Amniotic epithelial cell (primary cell): ENCODE measurements around the gene SHROOM2.
"Not testable (repeated sequence)": the region's sequence is repeated elsewhere in the genome, so short reads cannot be mapped to it uniquely, and the experiment has no call there.

Experiments used
- DNase-seq: peaks from one replicate; pipeline ENCODE4 v3.0.0-alpha.2; 2010; ENCODE audit warnings: low read depth

Gene SHROOM2, protein sequence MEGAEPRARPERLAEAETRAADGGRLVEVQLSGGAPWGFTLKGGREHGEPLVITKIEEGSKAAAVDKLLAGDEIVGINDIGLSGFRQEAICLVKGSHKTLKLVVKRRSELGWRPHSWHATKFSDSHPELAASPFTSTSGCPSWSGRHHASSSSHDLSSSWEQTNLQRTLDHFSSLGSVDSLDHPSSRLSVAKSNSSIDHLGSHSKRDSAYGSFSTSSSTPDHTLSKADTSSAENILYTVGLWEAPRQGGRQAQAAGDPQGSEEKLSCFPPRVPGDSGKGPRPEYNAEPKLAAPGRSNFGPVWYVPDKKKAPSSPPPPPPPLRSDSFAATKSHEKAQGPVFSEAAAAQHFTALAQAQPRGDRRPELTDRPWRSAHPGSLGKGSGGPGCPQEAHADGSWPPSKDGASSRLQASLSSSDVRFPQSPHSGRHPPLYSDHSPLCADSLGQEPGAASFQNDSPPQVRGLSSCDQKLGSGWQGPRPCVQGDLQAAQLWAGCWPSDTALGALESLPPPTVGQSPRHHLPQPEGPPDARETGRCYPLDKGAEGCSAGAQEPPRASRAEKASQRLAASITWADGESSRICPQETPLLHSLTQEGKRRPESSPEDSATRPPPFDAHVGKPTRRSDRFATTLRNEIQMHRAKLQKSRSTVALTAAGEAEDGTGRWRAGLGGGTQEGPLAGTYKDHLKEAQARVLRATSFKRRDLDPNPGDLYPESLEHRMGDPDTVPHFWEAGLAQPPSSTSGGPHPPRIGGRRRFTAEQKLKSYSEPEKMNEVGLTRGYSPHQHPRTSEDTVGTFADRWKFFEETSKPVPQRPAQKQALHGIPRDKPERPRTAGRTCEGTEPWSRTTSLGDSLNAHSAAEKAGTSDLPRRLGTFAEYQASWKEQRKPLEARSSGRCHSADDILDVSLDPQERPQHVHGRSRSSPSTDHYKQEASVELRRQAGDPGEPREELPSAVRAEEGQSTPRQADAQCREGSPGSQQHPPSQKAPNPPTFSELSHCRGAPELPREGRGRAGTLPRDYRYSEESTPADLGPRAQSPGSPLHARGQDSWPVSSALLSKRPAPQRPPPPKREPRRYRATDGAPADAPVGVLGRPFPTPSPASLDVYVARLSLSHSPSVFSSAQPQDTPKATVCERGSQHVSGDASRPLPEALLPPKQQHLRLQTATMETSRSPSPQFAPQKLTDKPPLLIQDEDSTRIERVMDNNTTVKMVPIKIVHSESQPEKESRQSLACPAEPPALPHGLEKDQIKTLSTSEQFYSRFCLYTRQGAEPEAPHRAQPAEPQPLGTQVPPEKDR (N-terminal part only)

DNA sequence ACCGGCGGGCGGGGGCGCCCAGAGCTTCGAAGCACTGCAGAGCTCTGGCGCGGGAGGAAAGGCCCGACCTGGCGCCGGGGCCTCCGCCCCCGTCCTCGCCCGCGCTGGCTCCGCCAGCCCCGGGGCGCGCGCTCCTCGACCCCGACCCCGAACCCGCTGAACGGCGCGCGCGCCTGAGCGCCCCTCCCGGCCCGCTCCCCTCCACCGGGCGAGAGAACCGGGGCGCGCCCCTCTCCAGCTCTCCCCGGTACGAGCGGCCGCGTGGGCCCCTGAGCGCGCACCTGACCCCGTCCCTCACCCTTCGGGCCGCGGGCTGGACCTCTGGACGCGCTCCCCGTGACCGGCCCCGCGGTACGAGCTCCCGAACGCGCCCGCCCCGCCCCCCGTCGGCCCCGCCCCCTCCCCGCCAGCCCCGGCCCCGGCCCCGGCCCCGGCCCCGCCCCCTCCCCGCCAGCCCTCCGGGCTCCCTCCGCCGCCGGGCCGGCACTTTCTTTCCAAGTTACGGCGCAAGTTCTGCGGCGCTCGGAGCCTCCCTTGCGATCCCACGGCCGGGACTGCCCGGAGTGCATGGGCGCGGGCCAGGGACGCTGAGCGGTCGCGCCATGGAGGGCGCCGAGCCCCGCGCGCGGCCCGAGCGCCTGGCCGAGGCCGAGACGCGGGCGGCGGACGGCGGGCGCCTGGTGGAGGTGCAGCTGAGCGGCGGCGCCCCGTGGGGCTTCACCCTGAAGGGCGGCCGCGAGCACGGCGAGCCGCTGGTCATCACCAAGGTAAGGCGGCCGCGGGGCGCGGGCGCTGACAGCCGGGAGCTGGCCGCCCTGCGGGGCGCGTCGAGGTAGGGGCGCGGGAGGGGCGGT, at the start of gene SHROOM2:
Gene SHROOM2 (plus strand): TSS at position 486 of the 854 bp plus-strand sequence. CDS start 117 bp downstream, at position 603.
- no peak for DNase-seq

DNA sequence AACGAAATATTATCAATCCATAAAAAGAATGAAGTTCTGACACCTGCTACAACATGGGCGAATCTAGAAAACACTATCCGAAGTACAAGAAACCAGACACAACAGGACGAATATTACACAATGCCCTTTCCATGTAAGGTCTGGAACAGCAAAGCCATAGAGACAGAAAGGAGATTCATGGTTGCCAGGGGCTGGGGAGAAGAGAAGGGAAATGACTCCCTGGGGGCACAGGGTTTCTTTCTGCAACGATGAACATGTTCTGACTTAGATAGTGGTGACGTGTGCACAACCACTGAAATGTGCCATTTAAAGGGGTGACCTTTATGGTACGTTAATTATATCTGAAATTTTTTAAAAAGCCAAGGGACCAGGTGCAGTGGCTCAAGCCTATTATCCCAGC, 48.9 kb upstream of the SHROOM2 start:
- DNase-seq: peak; percentile 63

DNA sequence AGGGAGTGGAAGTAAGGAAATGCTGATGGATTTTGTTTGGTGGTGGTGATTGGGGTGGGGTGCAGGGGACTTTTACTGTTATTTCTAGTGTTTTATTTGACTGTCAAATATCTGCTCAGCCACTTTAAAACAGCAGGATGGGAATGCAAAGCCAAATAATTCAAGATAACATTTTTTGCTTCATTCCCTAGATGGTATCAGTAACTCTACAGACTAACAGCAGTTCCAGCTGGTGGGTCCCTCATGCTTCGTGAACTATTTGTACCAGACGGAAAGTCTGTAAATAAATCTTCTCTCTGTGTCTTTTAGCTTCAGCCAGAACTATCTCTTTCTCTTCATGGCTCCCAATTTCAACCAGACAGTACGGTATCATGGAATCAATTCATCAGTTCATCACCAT, 48.1 kb upstream of the SHROOM2 start:
- DNase-seq: peak; percentile 53

DNA sequence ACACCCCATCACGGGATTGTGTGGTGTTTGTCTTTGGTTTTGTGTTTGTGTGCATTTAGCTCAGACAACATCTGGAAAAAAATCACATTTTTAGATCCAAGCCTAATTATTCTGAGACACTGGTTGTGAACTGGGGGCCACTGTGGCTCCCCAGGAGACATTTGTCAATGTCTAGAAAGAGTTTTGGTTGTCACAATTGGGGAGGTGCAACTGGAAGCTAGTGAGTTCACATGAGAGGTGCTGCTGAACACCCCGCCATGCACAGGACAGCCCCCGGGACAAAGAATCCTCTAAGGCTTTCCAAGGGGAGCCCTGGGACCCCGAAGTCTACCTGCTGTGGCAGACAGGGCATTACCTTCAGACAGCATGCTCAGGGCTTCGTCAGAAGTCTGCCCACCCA, 47.1 kb upstream of the SHROOM2 start:
- no peak for DNase-seq

DNA sequence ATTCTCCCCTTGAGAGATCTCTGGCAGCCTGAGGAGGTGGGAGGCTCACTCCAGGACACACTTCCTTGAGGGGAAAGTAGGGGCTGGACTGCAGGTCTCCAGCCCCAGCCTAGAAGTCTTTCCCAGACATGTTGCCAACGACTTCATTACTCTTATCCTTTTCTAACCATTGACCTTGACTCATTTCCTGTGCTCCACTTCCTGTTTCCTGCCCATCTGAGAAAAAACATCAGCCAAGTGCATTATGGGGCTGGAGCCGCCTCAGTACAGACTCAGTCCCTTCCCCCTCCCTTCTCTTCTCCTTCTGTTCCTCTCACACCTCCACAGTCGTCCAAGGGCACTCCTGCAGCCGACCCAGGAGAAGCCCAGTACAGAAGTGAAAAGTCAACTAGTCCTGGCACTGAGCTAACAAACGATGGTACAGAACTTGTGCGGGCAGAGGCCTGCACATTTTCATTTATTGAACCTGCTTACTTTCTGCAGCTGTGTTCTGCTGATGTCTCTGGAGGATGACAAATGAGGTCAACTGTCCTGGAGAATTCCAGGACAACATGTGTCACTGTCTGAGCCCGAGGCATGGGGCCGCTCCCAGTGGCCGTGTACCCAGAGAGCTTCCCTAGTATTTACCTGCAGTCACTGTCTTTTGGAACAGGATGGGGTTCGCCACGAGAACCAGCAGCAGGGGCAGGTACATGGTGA, 40.7 kb upstream of the SHROOM2 start:
- DNase-seq: peak; percentile 65

DNA sequence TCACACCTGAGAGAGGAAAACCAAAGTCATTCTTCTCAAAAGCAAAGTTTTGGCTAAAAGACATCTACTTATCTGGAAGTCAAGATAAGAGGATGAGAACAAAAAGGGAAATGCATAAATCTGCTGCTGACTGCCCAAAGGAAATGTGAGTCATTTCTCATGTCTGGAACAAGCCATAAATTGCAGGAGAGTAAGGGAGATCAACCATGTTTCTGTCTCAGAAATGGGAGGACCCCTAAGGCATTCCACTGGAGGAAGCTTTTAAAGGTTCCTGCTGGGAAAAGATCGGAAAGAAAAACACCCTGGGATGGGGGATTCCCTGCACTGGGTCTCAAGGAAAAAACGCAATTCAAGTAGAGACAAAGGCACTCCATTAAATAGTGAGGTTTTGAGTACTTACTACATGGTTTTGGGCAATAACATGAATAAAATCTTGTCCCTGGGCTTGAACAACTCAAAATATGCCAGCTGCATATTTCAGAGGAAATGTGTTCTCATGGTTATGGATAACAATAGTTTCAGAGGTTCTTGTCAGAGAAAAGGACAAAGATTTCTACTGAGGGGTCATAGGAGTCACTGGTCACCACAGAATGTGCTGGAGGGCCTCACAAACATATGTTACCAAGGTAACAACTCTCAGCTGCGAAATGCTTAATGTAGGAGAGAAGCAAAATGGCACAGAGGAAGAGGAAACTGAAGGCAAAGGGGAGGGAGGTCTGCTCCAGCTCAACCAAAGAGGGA, 39.9 kb upstream of the SHROOM2 start:
- DNase-seq: peak; percentile 88

DNA sequence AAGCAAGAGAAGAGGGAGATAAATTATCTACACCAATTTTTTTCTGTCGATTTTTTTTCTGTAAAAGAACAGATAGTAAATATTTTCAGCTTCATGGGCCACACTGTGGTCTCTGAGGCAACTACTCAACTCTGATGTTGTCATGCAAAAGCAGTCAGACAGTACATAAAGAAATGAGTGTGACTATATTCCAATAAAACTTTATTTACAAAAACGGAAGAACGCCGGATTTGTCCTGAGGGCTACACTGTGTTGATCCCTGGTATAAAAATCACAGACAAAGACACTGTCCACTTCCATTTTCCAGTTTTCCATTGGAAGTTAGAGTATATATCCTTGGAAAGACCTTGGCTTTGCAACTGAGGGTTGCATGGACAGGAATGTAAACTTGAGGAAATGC, 38.6 kb upstream of the SHROOM2 start:
- DNase-seq: no peak

DNA sequence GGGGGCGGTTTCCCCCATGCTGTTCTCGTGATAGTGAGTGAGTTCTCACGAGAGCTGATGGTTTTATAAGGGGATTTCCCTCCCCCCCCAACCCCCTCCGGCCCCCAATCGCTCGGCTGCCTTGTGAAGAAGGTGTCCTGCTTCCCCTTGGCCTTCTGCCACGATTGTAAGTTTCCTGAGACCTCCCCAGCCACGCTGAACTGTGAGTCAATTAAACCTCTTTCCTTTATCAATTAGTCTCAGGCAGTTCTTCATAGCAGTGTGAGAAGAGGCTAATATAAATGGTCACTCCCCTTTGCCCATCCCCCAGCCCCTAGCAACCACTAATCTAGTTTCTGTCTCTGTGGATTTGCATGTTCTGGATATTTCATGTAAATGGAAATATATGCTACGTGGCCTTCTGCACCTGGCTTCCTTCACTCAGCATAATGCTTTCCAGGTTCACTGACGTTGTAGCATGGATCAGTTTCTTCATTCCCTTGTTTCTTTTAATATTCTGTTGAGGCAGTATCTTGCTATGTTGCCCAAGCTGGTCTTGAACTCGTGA, 37.0 kb upstream of the SHROOM2 start:
- DNase-seq: no peak

DNA sequence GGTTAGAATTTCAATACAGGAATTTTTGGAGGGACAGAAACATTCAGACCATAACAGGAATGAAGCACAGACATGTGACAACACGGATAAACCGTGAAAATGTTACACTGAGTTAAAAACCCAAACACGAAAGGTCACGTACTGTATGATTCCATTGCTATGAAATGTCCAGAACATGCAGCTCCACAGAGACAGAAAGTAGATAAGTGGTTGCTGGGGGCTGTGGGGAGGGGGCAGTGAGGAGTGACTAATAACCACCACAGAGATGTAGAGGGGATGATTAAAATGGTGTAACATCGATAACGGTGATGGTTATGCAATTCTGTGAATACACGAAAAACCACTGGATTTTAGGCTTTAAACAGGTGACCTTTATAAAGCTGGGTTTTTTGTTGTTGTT, 28.9 kb upstream of the SHROOM2 start:
- peak; percentile 89 for DNase-seq

DNA sequence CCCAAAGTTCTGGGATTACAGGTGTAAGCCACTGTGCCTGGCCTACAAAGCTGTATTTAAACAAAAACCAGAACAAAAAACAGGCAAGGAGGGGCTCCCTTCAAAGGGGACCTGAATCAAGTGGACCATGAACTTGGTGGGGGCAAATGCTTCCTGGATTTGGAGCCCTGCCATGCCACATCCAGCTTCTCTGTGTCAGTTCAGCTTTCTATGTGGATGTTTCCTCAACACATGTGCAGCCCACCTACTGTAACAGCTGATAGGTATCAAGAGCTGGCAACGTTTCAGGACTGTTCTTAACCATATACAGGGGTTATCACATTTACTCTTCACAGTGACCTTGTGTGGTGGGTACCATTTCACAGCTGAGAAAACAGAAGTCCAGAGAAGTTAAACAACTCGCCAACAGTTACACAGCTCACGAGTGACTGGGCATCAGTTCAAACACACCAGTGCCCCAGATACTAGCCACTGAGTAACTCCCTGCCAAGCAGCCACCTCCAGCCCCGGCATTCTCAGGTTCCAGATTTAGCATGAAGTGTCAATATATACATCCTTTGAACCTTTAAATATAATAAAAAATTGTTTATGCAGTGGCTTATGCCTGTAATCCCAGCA, 28.1 kb upstream of the SHROOM2 start:
- no peak for DNase-seq

DNA sequence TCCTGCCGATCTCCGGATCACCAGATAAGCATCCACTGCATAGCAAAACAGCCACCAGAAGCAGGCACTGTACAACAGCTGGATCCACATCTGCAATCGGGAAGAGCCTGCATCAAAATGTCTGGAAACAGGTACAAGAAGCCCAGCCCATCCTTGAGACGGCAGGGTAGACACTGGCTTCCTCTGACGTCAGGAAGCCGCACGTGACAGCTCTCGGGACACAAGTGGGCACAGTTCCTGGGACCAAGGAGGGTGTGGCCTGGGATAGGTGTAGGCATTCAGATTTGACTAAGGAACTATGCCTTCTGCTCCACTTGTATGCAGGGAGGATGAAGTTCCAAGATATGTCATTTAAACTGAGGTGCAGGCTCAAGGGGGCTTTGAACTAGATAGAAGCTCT, 26.9 kb upstream of the SHROOM2 start:
- DNase-seq: no peak

DNA sequence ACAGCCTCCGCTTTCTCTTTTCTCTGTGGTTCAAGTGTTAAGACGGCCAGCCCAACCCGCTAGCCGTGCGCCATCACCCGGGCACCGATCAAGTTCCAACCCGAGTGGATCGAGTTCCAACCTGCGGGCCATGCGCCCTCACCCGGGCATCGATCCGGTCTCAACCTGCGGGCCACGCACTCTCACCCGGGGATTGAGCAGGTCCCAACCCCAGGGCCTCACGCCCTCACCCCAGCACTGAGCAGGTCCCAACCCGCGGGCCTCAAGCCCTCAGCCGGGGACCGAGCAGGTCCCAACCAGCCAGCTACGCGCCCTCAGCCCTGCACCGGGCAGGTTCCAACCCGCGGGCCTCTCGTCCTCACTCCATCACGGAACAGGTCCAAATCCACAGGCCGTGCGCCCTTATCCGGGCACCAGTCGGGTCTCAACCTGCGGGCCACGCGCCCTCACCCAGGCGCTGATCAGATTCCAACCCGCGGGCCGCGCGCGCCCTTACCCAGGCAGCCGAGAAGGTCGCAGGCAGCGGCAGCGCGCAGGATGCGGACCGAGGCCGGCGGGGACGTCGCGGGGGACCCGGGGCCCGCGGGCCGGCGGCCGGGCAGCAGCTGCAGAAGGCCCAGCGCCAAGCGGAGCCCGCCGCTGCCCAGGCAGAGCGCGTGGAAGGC, 21.0 kb upstream of the SHROOM2 start:
- DNase-seq: no peak

DNA sequence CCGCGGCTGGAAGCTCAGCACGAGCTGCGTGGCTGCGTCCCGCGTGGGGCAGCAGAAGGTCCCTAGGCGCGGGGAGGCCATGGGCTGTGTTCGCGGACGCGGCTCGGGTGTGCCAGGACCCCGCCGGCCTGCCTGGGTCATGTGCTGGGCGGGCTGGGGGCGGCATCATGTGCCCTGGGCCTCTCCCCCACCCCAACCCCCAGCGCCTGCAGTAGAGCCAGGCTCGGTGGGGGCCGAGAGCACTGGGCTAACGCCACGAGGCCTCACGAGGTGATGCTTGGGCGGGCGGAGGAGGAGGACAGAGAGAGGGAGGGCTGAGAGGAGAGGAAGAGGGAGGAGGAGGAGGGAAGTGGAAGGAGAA, 20.5 kb upstream of the SHROOM2 start, which contains the start of gene GPR143:
Gene GPR143 (minus strand): TSS at position 111 of the 361 bp plus-strand sequence. CDS start 30 bp downstream, at position 81.
- no peak for DNase-seq

DNA sequence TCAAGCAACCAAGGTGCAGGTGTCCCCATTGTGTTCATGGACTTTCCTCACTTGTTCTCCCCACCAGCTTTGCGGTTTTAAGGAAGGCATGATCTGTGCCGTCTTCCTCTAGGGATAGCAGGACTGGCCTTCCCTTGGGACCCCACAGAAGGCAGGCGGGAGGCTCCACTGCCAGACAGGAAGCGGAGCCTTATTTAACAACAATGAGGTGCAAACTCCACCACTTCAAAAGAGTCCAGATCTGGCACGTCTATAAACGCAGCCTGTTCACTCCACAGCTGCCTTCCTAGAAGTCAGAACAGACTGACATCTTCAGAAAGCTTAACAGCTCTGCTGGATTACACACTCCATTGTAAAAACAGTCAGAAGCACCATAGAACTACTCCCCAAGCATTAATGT, 18.9 kb upstream of the SHROOM2 start:
- DNase-seq: no peak

DNA sequence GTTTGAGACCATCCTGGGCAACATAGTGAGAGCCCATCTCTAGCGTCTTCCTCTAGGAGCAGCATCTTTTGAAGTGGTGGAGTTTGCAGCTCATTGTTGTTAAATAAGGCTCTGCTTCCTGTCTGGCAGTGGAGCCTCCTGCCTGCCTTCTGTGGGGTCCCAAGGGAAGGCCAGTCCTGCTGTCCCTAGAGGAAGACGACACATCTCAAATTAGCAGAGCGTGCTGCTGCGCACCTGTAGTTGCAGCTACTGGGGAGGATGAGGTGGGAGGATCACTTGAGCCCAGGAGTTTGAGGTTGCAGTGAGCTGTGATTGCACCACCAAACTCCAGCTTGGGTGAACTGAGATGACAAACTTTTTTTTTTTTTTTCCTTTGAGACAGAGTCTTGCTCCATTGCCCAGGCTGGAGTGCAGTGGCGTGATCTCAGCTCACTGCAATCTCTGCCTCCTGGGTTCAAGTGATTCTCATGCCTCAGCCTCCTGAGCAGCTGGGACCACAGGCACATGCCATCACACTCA, 17.8 kb upstream of the SHROOM2 start:
- not testable (repeated sequence) for DNase-seq

DNA sequence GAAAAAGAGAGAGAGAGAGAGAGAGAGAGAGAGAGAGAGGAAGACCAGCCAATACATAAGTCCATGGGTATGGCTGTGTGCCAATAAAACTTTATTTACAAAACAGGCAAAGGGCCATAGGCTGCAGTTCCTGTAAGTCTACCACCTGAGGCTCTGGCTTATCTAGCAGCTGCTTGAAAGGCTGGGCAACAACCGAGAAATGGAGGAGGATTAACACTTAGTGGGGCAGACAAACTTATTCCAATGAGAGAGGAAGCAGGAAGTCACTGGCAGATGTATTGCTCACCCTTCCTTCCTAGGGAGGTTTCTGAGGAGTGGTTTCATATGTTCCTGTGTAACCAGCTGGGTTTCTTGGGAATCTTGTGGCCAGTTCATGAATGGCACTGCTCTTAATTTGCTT, 15.9 kb upstream of the SHROOM2 start:
- no peak for DNase-seq

DNA sequence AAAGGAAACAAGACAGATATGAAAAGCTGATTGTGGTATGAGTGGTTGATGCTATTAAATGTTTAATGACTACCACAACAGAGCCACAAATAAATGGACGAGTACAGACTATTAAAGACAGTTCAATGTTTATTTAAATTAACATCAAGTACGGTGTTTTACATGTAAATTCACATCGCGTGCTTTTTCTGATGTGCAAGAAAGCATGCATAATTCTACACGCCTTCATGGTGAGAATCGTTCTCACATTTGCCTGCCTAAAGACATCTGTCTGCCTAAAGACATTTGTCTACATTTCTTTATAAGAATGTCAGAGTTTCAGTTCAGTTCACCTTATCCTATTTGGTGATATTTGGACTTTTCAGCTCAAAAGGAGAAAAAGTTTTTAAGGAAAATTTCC, 13.3 kb upstream of the SHROOM2 start:
- no peak for DNase-seq

DNA sequence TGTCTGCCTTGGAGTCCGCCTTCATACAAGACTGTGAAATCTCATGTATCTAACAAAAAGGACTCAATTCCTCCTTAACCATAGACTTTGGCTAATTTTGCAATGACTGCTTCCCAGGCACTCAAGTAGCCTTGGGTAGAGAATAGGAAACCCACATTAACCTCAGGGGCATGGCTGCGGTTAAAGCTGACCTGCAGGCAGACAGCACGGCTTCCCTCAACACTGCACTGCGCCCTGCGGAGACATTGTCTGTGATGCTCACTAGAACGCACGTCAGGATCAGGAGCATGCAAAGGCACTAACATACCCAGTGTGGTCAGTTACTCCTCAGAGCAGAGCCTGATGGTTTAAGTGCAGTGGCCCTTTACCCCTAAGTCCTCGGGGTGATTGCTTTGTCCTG, 10.3 kb upstream of the SHROOM2 start:
- DNase-seq: no peak
